H9 (cell line): ENCODE measurements around the gene KLRB1. TPM values are rescaled to one million over a fixed set of nuclear protein-coding genes. Genes with fewer than 3 reads are reported as not detected.
"Not testable (repeated sequence)": the region's sequence is repeated elsewhere in the genome, so short reads cannot be mapped to it uniquely, and the experiment has no call there.

ENCODE experiments used
- DNase-seq: peaks from one replicate; pipeline ENCODE4 v3.0.0-alpha.2; 2017
- H2AFZ ChIP-seq: one replicate; pipeline ENCODE4 v1.6.1; 2013; ENCODE audit warnings: mild to moderate bottlenecking, low read length, control low read depth, moderate library complexity
- H2AK5ac ChIP-seq: 2 replicates; pipeline ENCODE4 v1.6.1; 2013; ENCODE audit warnings: low read length, control low read depth, mixed read lengths; ENCODE audit not compliant: insufficient read length
- H2BK120ac ChIP-seq: one replicate; pipeline ENCODE4 v1.6.1; 2013; ENCODE audit warnings: low read depth, mild to moderate bottlenecking, low read length, control low read depth, inconsistent platforms; ENCODE audit not compliant: poor library complexity, severe bottlenecking
- H2BK12ac ChIP-seq: 2 replicates; pipeline ENCODE4 v1.6.1; 2013; ENCODE audit warnings: low read length, control low read depth, mixed read lengths, low read depth; ENCODE audit not compliant: insufficient read length
- H2BK15ac ChIP-seq: 2 replicates; pipeline ENCODE4 v1.6.1; 2013; ENCODE audit warnings: low read depth, low read length, control low read depth
- H2BK20ac ChIP-seq: one replicate; pipeline ENCODE4 v1.6.1; 2013; ENCODE audit warnings: low read depth, mild to moderate bottlenecking, low read length, control low read depth, inconsistent platforms; ENCODE audit not compliant: poor library complexity, severe bottlenecking
- H2BK5ac ChIP-seq: 2 replicates; pipeline ENCODE4 v1.6.1; 2013; ENCODE audit warnings: low read length, control low read depth, mixed read lengths; ENCODE audit not compliant: insufficient read length
- H3K14ac ChIP-seq: 2 replicates; pipeline ENCODE4 v1.6.1; 2013; ENCODE audit warnings: low read length, control low read depth; ENCODE audit not compliant: insufficient read depth
- H3K18ac ChIP-seq: 2 replicates; pipeline ENCODE4 v1.6.1; 2013; ENCODE audit warnings: low read depth, mild to moderate bottlenecking, mixed read lengths, low read length, control low read depth; ENCODE audit not compliant: insufficient read length
- H3K23ac ChIP-seq: 2 replicates; pipeline ENCODE4 v1.6.1; 2013; ENCODE audit warnings: low read length, control low read depth, mixed read lengths, low read depth; ENCODE audit not compliant: insufficient read length
- H3K23me2 ChIP-seq: 2 replicates; pipeline ENCODE4 v1.6.1; 2013; ENCODE audit warnings: low read depth, mild to moderate bottlenecking, mixed read lengths, low read length, control low read depth; ENCODE audit not compliant: insufficient read length, poor library complexity, severe bottlenecking
- H3K27ac ChIP-seq: 2 replicates; pipeline ENCODE4 v1.5.1; 2013; ENCODE audit warnings: low read length, control low read depth, mixed read lengths, low read depth; ENCODE audit not compliant: insufficient read length
- H3K27me3 ChIP-seq: 2 replicates; pipeline ENCODE4 v1.6.1; 2013; ENCODE audit warnings: low read length, control low read depth, inconsistent platforms; ENCODE audit not compliant: insufficient read depth
- H3K4ac ChIP-seq: 2 replicates; pipeline ENCODE4 v1.6.1; 2013; ENCODE audit warnings: low read depth, mild to moderate bottlenecking, control low read depth, inconsistent platforms, low read length, moderate library complexity
- H3K4me1 ChIP-seq: 2 replicates; pipeline ENCODE4 v1.6.1; 2013; ENCODE audit warnings: low read length, control low read depth, inconsistent platforms; ENCODE audit not compliant: insufficient read depth
- H3K4me2 ChIP-seq: 2 replicates; pipeline ENCODE4 v1.6.1; 2013; ENCODE audit warnings: low read length, control low read depth, mixed read lengths; ENCODE audit not compliant: insufficient read length, insufficient read depth
- H3K56ac ChIP-seq: 2 replicates; pipeline ENCODE4 v1.6.1; 2013; ENCODE audit warnings: low read depth, mild to moderate bottlenecking, mixed read lengths, low read length, control low read depth; ENCODE audit not compliant: insufficient read length
- H3K79me1 ChIP-seq: 2 replicates; pipeline ENCODE4 v1.6.1; 2013; ENCODE audit warnings: low read depth, mild to moderate bottlenecking, moderate library complexity, low read length, control low read depth, inconsistent platforms; ENCODE audit not compliant: insufficient read depth, poor library complexity, severe bottlenecking
- H3K79me2 ChIP-seq: 2 replicates; pipeline ENCODE4 v1.6.1; 2013; ENCODE audit warnings: low read length, control low read depth, inconsistent platforms; ENCODE audit not compliant: insufficient read depth
- H3K9ac ChIP-seq: 2 replicates; pipeline ENCODE4 v1.6.1; 2013; ENCODE audit warnings: low read length, control low read depth, mixed read lengths; ENCODE audit not compliant: insufficient read length; ENCODE audit errors: extremely low read depth
- H3K9me3 ChIP-seq: one replicate; pipeline ENCODE4 v1.6.1; 2013; ENCODE audit warnings: low read depth, low read length, inconsistent platforms; ENCODE audit not compliant: control insufficient read depth
- H3T11ph ChIP-seq: one replicate; pipeline ENCODE4 v1.6.1; 2013; ENCODE audit warnings: mild to moderate bottlenecking, low read length, control low read depth, inconsistent platforms
- H4K20me1 ChIP-seq: one replicate; pipeline ENCODE4 v1.6.1; 2013; ENCODE audit not compliant: control insufficient read depth, insufficient read length, insufficient read depth
- H4K5ac ChIP-seq: 2 replicates; pipeline ENCODE4 v1.6.1; 2013; ENCODE audit warnings: low read depth, mild to moderate bottlenecking, mixed read lengths, low read length, control low read depth; ENCODE audit not compliant: insufficient read length
- H4K8ac ChIP-seq: replicated peaks from 2 replicates; pipeline ENCODE4 v1.6.1; 2013; ENCODE audit warnings: low read length, control low read depth, mixed read lengths, low read depth; ENCODE audit not compliant: insufficient read length
- H4K91ac ChIP-seq: 2 replicates; pipeline ENCODE4 v1.6.1; 2013; ENCODE audit warnings: low read depth, mild to moderate bottlenecking, moderate library complexity, mixed read lengths, low read length, control low read depth; ENCODE audit not compliant: insufficient read length
- H3K27ac Mint-ChIP-seq, 3 experiments: 2 replicates in 2 of 3; 3 replicates in 1 of 3; pipeline ENCODE4 v1.8.0; 2020 to 2021; ENCODE audit warnings: mixed read lengths in 3 of 3, mild to moderate bottlenecking in 1 of 3, moderate library complexity in 1 of 3
- H3K27me3 Mint-ChIP-seq: 2 replicates; pipeline ENCODE4 v1.8.0; 2021; ENCODE audit warnings: low read depth, mild to moderate bottlenecking, moderate library complexity, mixed read lengths
- H3K36me3 Mint-ChIP-seq, 3 experiments: 2 replicates in 2 of 3; 3 replicates in 1 of 3; pipeline ENCODE4 v1.8.0; 2020 to 2021; ENCODE audit warnings: low read depth in 3 of 3, mixed read lengths in 3 of 3; ENCODE audit not compliant: insufficient read depth in 1 of 3
- H3K4me1 Mint-ChIP-seq, 2 experiments: 2 replicates each; pipeline ENCODE4 v1.8.0; 2020; ENCODE audit warnings: mixed read lengths in 2 of 2
- H3K4me3 Mint-ChIP-seq, 2 experiments: 2 replicates in 1 of 2; 3 replicates in 1 of 2; pipeline ENCODE4 v1.8.0; 2020 to 2021; ENCODE audit warnings: mild to moderate bottlenecking in 2 of 2, mixed read lengths in 2 of 2, moderate library complexity in 1 of 2
- H3K9me3 Mint-ChIP-seq, 2 experiments: 2 replicates in 1 of 2; 3 replicates in 1 of 2; pipeline ENCODE4 v1.8.0; 2020; ENCODE audit warnings: mild to moderate bottlenecking in 2 of 2, mixed read lengths in 2 of 2, moderate library complexity in 1 of 2
- CTCF ChIP-seq: fragments of 200-600 bp; sonication (generic); conservative IDR thresholded peaks from 3 replicates; pipeline ENCODE4 v1.8.0; 2021; ENCODE audit warnings: antibody characterized with exemption, mild to moderate bottlenecking
- WGBS: extraction: QIAGEN DNeasy Blood & Tissue Kit; methylation state at CpG from one replicate; pipeline ENCODE4 v1.1.7; 2013; ENCODE audit warnings: missing lambda C conversion rate, low lambda C conversion rate, mixed read lengths; ENCODE audit not compliant: insufficient read length; ENCODE audit errors: extremely low coverage; 5-methylcytosine and 5-hydroxymethylcytosine counted together
- total RNA-seq: library from RNA; stranded (reverse); gene quantifications from 2 replicates; pipeline ENCODE4 v1.2.1, GENCODE V29; 2021

Gene KLRB1
- total RNA-seq, 1 experiment from 2014 or later, result 0.15 TPM

- H3K4me2 ChIP-seq, result no peak overlapping the region
These were observed 11.9 kb upstream of the KLRB1 start for GRCh38 chr12:9619411-9620179.

GRCh38 chr12:9618906-9619305, 11.2 kb upstream of the KLRB1 start:
- H3K79me1 ChIP-seq, H2AFZ ChIP-seq, H2BK5ac ChIP-seq, H2BK120ac ChIP-seq, H3K4ac ChIP-seq, H3K27me3 Mint-ChIP-seq, DNase-seq, H2BK20ac ChIP-seq, H3K23ac ChIP-seq, H3K27me3 ChIP-seq, H4K20me1 ChIP-seq, H3K18ac ChIP-seq, H2BK15ac ChIP-seq, H4K5ac ChIP-seq, H3K79me2 ChIP-seq, H3K27ac ChIP-seq, H3K9me3 Mint-ChIP-seq, H3K4me1 ChIP-seq, H3K56ac ChIP-seq, H4K91ac ChIP-seq, H3T11ph ChIP-seq, H3K9ac ChIP-seq, H4K8ac ChIP-seq, H3K9me3 ChIP-seq, H3K36me3 Mint-ChIP-seq, H3K4me2 ChIP-seq, H3K4me1 Mint-ChIP-seq, H3K23me2 ChIP-seq, H3K14ac ChIP-seq, H3K4me3 Mint-ChIP-seq, H2AK5ac ChIP-seq, H2BK12ac ChIP-seq, H3K27ac Mint-ChIP-seq: not testable (repeated sequence)
- WGBS, result no CpG with 5 or more reads among the region's 1 CpG

More at GRCh38 chr12:9619411-9620179, 11.9 kb upstream of the KLRB1 start:
- Histone ChIP-seq H2BK12ac (no peak overlapping the region), H3K27me3 (no peaks in the 10 kb centered on the region), H3K27ac (no peak overlapping the region), H4K91ac (no peak overlapping the region), H3K9ac (no peak overlapping the region), H3K4me1 (no peaks in the 10 kb centered on the region), H4K5ac (no peak overlapping the region), H3K23me2 (no peaks in the 10 kb centered on the region), H2BK120ac (no peak overlapping the region), H3K14ac (no peak overlapping the region), H2AK5ac (no peak overlapping the region), H4K8ac (no peak overlapping the region), H3K79me1 (no peaks in the 10 kb centered on the region), H2AFZ (no peak overlapping the region), H3K23ac (no peak overlapping the region), H3T11ph (no peak overlapping the region), H3K56ac (no peak overlapping the region), H4K20me1 (no peaks in the 10 kb centered on the region), H2BK5ac (no peak overlapping the region), H3K18ac (no peak overlapping the region), H2BK15ac (no peak overlapping the region), H3K79me2 (no peaks in the 10 kb centered on the region), H2BK20ac (no peak overlapping the region), H3K4ac (no peak overlapping the region), H3K9me3 (no peaks in the 10 kb centered on the region)
- H3K36me3 Mint-ChIP-seq, result no peaks in the 10 kb centered on the region; a peak in 1 of 7 replicates
- no peak for TF ChIP-seq CTCF
- peak overlapping the region in 1 of 3 experiments; percentile 3; a peak in 1 of 7 replicates for H3K27ac Mint-ChIP-seq
- no peak overlapping the region for H3K4me3 Mint-ChIP-seq
- H3K4me1 Mint-ChIP-seq, result no peaks in the 10 kb centered on the region
- no CpG with 5 or more reads among the region's 6 CpGs for WGBS
- no peak for DNase-seq
- H3K9me3 Mint-ChIP-seq, result no peaks in the 10 kb centered on the region; a peak in 1 of 5 replicates
- H3K27me3 Mint-ChIP-seq, result no peaks in the 10 kb centered on the region
